ENCODE results near the gene PRKAG2. TPM values are rescaled to one million over a fixed set of nuclear protein-coding genes. Genes with fewer than 3 reads are reported as not detected.
A peak's percentile ranks its signal among the peaks of the same experiment; 100 is the strongest.

PRKAG2 gene
- total RNA-seq, 1 experiment from 2014 or later, result 22.1 TPM

GRCh38 chr7:151687523-151688235, 189.2 kb downstream of the PRKAG2 start:
- peak; percentile 95 for DNase-seq (ENCODE audit: extremely low read depth, low read depth)

DNA sequence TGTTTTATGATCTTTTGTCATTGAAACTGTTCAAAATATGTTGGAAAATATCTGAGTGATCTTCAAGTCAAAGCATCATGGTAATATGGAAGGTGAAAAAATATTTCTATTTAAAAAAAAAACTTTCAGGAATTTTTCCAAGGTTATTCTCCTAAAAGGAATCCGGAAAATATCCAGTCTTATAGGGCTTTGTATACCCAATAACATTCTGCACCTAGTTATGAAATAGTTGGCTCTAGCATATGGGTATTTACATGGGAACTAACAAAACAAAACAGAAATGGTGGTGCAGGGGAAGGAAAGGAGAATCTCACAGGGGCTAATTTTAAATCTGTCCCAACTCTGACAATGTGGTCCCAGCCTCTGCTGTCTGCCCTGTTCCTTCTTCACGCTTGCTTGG, 190.1 kb downstream of the PRKAG2 start:
- peak; percentile 66 for DNase-seq (ENCODE audit: extremely low read depth, low read depth)

GRCh38 chr7:151686016-151686766, 190.7 kb downstream of the PRKAG2 start:
- DNase-seq (ENCODE audit: extremely low read depth, low read depth), result no peak

DNA sequence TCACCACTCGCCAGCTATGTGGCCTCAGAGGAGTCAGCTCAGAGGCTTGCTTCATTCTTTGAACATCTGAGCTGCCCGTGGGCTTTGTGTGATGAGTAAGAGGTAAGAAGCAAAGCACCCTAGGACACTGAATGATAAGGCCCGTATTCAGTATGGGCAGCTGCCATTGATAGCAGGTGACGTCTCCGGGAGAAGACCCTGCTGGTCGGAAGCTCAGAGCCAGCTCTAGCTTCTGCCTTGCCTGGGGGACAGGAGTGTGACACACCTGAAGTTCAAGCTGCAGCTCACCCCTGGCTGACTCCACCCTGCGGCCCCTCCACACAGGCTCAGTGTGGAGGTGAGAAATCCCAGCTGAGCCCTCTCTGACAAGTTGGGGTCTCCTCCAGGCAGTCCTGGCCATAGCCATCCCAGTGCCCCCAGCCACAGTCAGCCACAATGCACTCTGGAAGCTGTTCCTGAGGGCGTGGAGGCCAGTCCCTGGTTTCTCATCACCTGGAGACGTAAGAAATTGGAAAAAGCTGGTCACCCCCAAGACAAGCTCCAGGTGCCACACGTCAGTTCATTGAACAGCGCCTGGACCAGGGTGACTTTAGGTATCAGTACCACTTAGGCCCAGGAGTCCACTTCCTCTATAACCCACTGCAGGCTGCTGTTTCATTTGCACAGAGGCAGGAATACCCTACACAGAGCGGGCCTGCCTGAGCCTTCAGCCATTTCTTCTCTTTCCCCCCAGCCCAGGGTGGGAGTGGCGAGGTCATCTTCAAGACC, 192.3 kb downstream of the PRKAG2 start:
- no peak for DNase-seq (ENCODE audit: extremely low read depth, low read depth)

- no peak for DNase-seq (ENCODE audit: extremely low read depth, low read depth)
These were observed 193.1 kb downstream of the PRKAG2 start for GRCh38 chr7:151683615-151684407.

GRCh38 chr7:151682831-151683614, 193.9 kb downstream of the PRKAG2 start:
- DNase-seq (ENCODE audit: extremely low read depth, low read depth), result no peak

- no peak for DNase-seq (ENCODE audit: extremely low read depth, low read depth)
These were observed 195.2 kb downstream of the PRKAG2 start for GRCh38 chr7:151681726-151682125.

DNA sequence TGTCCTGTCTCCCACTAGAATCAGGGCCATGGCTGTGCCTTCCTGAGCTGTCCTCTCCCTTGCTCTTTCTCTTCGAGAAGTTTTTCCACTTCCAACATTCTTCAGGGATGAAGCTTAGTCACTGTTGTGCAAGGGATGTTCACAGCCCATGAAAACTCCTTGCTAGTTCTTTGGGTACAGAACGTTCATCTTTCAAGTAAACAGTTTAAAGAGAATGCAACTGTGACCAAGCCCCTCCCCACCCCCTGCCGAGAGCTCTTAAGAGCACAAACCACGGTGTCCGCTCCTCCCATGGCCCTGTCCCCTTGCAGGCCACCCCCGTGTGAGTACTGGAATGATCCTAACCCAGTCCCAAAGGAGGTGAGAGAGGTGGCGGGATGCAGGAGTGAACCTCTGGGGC, 196.1 kb downstream of the PRKAG2 start:
- DNase-seq (ENCODE audit: extremely low read depth, low read depth), result no peak

DNA sequence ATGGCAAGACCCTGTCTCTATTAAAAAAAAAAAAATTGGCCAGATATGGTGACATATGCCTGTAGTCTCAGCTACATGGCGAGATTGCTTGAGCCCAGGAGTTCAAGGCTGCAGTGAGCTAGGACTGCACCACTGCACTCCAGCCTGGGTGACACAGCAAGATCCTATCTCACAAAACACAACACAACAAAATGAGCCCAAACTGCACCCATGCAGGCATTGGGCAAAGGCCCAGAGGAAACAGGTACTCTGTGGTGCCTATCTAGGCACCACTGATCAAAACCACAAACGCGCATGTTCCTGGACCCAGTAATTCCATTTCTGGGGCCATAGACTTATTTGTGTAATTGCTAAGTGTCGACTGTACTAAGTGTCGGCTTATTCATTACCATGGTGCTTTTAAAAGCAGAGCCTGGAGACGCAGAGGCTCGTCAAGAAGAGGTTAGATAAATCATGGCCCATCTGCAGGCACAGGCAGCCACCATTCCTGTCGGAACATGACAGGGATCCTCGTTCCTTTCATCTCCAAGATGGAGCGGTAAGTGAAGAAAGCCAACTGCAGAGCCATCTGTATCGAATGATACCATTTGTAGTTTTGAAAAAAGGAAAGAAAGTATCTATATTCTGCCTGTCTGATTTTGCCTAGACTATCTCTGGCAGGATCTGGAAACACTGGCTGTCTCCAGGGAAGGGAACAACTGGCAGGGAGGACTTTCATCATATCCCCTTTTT, 196.9 kb downstream of the PRKAG2 start:
- DNase-seq (ENCODE audit: extremely low read depth, low read depth), result no peak

DNA sequence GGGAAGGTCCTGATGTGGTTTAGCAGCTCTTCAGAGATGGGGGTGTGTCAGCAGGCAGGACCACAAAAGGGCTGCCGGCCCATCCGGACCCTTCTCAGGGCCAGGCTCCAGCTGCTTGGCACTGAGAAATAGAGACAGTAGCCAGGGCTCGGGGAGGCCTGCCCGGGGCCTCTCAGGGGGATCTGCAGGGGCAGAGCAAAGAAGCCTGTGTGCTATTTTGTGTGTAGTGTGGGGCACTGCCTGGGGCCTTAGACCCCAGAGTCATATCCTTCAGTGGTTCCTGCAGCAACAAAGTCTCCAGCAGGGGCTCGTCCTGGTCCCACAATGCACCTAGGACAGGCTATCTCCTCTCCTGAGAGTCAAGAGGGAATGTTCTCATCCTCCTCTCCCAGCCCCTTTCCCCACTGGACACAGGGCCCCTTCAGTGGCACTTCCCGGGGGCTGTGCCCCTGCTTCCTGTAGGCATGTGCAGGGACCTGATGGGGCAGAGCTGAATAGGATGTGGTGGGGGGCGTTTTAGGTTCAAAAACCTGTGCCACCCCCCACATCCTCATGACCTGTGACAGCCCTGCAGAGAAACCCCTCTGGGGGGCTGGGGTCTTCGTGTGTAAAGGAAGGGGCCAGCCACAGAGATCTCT, 197.7 kb downstream of the PRKAG2 start:
- no peak for DNase-seq (ENCODE audit: extremely low read depth, low read depth)

- DNase-seq (ENCODE audit: extremely low read depth, low read depth), result no peak
These were observed 198.7 kb downstream of the PRKAG2 start for GRCh38 chr7:151678227-151678604.

DNA sequence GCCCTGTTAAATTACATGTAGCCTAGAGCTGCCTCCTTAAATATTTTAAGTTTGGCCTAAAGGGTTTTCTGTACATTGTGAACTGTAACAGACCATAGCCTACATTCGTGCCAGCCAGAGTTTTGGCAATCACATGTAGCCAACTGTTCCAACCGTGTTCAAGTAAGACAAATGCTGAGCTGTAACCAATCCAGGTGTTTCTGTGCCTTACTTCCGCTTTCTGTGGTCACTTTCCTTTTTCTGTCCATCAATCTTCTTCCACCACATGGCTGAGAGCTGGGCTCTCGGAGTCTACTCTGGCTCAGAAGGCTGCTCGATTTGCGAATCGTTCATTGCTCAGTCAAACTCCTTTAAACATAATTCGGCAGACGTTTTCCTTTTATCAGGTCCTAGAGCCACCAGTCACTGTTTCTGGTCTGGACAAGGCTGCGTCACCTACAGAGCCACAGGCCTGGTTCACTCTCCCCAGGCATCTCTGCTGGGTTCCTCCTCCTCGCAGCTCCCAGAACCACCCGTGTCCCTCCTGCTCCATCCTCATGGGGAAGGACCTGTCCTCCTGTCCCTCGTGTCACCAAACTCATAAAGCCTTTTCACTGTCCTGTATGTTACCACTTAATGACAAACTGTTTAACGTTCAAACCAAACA, 199.2 kb downstream of the PRKAG2 start:
- DNase-seq (ENCODE audit: extremely low read depth, low read depth), result no peak

GRCh38 chr7:151676759-151677158, 200.2 kb downstream of the PRKAG2 start:
- no peak for DNase-seq (ENCODE audit: extremely low read depth, low read depth)

DNA sequence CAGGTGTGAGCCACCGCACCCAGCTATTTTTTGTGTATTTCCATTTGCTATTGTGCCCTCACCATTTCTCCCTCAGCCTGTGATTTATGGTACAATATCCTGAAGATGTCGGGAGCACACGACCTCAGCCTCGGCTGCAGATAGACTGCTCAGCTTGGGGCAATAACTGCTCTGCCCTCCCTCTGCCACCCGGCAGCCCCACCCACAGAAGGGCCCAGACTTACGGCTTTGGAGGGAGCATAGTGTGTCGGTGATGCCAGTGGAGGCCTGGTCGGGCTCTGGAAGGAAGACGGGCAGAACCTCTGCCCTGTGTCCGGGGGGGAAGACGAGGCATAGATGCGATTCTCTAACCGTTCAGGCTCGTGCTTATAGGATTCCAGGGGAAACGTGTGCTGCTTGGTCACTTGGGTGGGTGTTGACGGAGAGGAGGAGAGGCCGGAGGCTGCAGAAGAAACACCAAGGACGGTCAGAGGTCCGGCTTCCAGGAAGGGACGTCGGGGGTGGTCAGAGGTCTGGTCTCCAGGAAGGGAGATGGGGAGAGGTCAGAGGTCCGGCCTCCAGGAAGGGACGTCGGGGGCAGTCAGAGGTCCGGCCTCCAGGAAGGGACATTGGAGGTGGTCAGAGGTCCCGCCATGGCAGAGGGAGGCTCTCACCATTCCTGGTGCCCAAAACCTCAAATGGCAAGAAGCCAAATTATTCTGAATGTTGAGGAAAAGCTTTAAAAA, 201.6 kb downstream of the PRKAG2 start:
- no peak for DNase-seq (ENCODE audit: extremely low read depth, low read depth)

DNA sequence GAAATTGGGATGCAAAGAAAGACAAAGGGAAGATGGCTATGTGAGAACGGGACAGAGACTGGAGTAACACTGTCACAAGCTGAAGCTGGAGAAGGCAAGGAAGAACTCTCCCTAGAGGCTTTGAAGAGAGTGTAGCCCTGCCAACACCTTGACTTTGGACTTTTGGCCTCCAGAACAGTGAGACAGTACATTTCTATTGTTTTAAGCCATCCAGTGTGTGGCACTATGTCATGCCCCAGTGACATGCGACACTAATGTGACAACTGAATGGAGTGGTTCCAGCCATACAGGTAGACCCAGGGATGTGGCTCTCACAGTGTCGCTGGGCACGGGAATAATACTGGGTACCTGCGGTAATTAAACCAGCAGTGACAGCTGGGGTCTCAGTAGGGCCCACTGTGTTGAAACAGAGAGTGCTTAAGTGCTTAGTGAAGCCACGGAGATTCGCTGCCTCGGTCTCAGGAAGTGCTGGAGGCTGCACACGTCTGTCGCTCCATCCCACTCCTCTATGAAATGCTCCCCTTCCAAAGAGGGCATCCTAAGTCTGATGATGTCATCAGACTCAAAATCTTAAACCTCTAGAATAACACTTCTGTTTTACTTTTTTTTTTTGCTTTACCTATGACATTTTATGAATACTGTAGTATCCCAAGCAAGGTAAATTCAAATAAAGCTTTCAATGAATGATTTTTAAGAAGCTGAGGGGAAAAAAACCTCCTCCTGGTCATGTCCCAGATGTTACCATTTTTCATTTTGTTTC, 202.6 kb downstream of the PRKAG2 start:
- no peak for DNase-seq (ENCODE audit: extremely low read depth, low read depth)

- no peak for DNase-seq (ENCODE audit: extremely low read depth, low read depth)
These were observed 203.7 kb downstream of the PRKAG2 start for GRCh38 chr7:151673216-151673615.

DNA sequence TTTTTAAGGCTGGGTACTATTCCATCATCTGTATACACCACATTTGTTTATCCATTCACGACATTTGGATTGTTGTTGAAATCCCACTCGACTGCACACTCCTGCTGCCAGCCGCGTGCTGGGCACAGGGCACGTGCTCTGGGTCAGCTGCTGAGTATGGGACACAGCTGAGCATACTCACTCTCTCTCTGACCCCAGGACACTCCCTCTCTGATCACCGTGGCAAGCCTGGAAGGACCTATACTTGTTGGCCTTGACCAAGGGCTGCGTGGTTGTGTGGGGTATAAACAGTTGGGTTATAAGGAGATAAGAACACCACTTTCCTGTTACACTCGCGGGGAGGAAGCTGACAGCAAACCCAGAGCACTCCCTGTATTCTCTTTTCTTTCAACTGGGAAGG, 204.2 kb downstream of the PRKAG2 start:
- DNase-seq (ENCODE audit: extremely low read depth, low read depth), result no peak
